Karpas-422 (cell line): Measurements from ENCODE around the gene ETNPPL. TPM values are rescaled to one million over a fixed set of nuclear protein-coding genes. Genes with fewer than 3 reads are reported as not detected.
"Not testable (repeated sequence)": the region's sequence is repeated elsewhere in the genome, so short reads cannot be mapped to it uniquely, and the experiment has no call there.

Experiments used
- DNase-seq: peaks from one replicate; pipeline ENCODE4 v3.0.0-alpha.2; 2015
- H2AFZ ChIP-seq: fragments of 200-600 bp; sonication (generic); 2 replicates; pipeline ENCODE4 v1.6.1; 2014; ENCODE audit warnings: antibody characterized with exemption, low read length, mixed read lengths
- H3K27ac ChIP-seq: fragments of 200-600 bp; sonication (generic); 2 replicates; pipeline ENCODE4 v1.5.1; 2014; ENCODE audit warnings: mild to moderate bottlenecking, low read length, moderate library complexity
- H3K27me3 ChIP-seq: fragments of 200-600 bp; sonication (generic); 2 replicates; pipeline ENCODE4 v1.6.1; 2014; ENCODE audit warnings: low read length, mixed read lengths
- H3K36me3 ChIP-seq: fragments of 200-600 bp; sonication (generic); 2 replicates; pipeline ENCODE4 v1.6.1; 2014; ENCODE audit warnings: low read length, mixed read lengths; ENCODE audit not compliant: insufficient read depth
- H3K4me1 ChIP-seq: fragments of 200-600 bp; sonication (generic); 2 replicates; pipeline ENCODE4 v1.6.1; 2014; ENCODE audit warnings: mild to moderate bottlenecking, low read length, mixed read lengths
- H3K4me2 ChIP-seq: fragments of 200-600 bp; sonication (generic); 2 replicates; pipeline ENCODE4 v1.6.1; 2014; ENCODE audit warnings: low read length, low read depth, mild to moderate bottlenecking; ENCODE audit not compliant: poor library complexity, severe bottlenecking
- H3K4me3 ChIP-seq: fragments of 200-600 bp; sonication (generic); 2 replicates; pipeline ENCODE4 v1.5.1; 2014; ENCODE audit warnings: mild to moderate bottlenecking, antibody characterized with exemption, low read length, mixed read lengths
- H3K79me2 ChIP-seq: fragments of 200-600 bp; sonication (generic); 2 replicates; pipeline ENCODE4 v1.6.1; 2014; ENCODE audit warnings: mild to moderate bottlenecking, low read length, mixed read lengths
- H3K9ac ChIP-seq: fragments of 200-600 bp; sonication (generic); 2 replicates; pipeline ENCODE4 v1.6.0; 2014; ENCODE audit warnings: low read length
- H3K9me2 ChIP-seq: fragments of 200-600 bp; sonication (generic), shearing (Covaris generic); replicated peaks from 2 replicates; pipeline ENCODE4 v1.6.0; 2014; ENCODE audit warnings: mild to moderate bottlenecking, low read length, moderate library complexity; ENCODE audit not compliant: insufficient read depth
- H3K9me3 ChIP-seq: fragments of 300-700, 200-600 bp; sonication (generic); 2 replicates; pipeline ENCODE4 v1.6.1; 2014; ENCODE audit warnings: low read length, mixed read lengths
- H4K20me1 ChIP-seq: fragments of 200-600 bp; sonication (generic); 2 replicates; pipeline ENCODE4 v1.6.1; 2014; ENCODE audit warnings: mild to moderate bottlenecking, antibody characterized with exemption, low read length, low read depth; ENCODE audit not compliant: insufficient read depth
- total RNA-seq: library from RNA; depleted of rRNA; stranded (reverse); fragments of >200 nt; shearing (Covaris generic); gene quantifications from 2 replicates; pipeline ENCODE4 v1.2.3, GENCODE V29; 2014; ENCODE audit warnings: low replicate concordance

The ETNPPL gene
- total RNA-seq, 1 experiment from 2014 or later = not detected

DNA sequence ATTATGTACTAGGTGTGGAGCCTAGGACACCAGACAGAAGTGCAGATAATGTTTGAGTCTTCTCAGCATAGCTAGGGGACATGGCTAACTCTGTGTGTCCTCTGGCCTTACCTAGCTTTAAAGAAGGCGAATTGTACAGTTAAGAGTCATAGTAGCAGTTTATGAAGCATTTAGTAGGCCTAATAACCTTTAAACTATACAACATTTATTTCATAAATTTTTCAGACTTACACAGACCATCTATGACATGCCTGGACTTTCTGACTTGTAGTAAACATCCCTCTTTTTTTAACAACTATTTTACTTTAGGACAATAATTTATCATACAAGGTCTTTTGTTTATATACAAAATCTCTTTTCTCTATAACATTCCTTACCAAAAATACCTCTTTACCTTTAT, 37.4 kb downstream of the ETNPPL start:
- Histone ChIP-seq H3K9ac (no peak overlapping the region), H3K79me2 (no peaks in the 10 kb centered on the region), H3K27me3 (0 out of 2 replicates have a peak, but pooled peaks cover 3% of the 10 kb centered on the region), H3K27ac (no peak overlapping the region), H3K9me3 (peaks cover 2% of the 10 kb centered on the region), H4K20me1 (no peaks in the 10 kb centered on the region), H3K4me1 (no peaks in the 10 kb centered on the region), H3K4me3 (no peak overlapping the region), H3K36me3 (no peaks in the 10 kb centered on the region), H3K9me2 (no peaks in the 10 kb centered on the region), H3K4me2 (no peak overlapping the region), H2AFZ (no peak overlapping the region)
- peak; percentile 43 for DNase-seq

DNA sequence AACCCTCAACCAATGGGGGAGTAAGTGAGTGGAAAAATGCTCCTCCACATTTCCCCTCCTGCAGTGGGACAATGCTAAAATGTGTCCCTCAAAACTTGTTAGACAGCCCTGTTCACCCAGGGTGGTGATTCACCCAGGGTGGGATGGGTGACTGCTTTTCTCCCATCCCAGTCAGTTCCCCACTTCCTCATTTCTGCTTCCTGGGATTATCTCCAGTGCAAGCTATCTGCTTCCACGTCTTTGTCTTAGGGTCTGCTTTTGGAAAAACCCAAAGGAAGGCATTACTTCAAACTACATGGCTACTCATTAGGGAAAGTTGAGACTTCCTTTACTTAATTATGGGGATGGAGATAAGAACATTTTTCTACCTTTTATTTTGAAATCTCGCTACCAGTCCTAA, 45.5 kb downstream of the ETNPPL start:
- Histone ChIP-seq H3K4me3 (no peak overlapping the region), H3K36me3 (no peaks in the 10 kb centered on the region), H3K9ac (no peak overlapping the region), H2AFZ (no peak overlapping the region), H4K20me1 (no peaks in the 10 kb centered on the region), H3K9me2 (no peaks in the 10 kb centered on the region), H3K27me3 (no peaks in the 10 kb centered on the region), H3K4me2 (no peak overlapping the region), H3K4me1 (no peaks in the 10 kb centered on the region), H3K27ac (no peak overlapping the region), H3K9me3 (no peaks in the 10 kb centered on the region), H3K79me2 (no peaks in the 10 kb centered on the region)
- peak; percentile 6 for DNase-seq

DNA sequence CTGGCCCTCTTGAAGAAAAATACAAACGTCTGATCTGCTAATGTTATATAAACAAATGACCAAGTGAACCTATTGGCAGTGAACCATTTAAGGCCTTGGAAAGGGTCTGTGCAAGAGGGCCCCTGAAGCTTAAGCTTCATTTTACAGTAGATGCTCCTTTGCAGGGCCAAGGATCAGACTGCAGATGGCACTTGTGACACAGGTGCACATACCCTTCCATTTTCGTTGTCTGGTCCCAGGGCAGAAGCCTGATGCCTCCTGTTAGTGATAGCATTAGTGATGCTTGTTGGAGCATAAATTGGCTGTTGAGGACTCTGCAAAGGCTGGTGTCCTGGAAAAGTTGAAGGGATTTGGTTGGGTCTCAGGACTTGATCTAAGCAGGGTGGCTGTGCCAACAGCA, 46.5 kb downstream of the ETNPPL start:
- Histone ChIP-seq H3K4me3 (no peak overlapping the region), H3K4me1 (no peaks in the 10 kb centered on the region), H3K9ac (no peak overlapping the region), H3K27ac (no peak overlapping the region), H2AFZ (no peak overlapping the region), H3K79me2 (no peaks in the 10 kb centered on the region), H3K9me2 (no peaks in the 10 kb centered on the region), H3K27me3 (no peaks in the 10 kb centered on the region), H3K36me3 (no peaks in the 10 kb centered on the region), H3K4me2 (no peak overlapping the region), H4K20me1 (no peaks in the 10 kb centered on the region), H3K9me3 (no peaks in the 10 kb centered on the region)
- peak; percentile 40 for DNase-seq

DNA sequence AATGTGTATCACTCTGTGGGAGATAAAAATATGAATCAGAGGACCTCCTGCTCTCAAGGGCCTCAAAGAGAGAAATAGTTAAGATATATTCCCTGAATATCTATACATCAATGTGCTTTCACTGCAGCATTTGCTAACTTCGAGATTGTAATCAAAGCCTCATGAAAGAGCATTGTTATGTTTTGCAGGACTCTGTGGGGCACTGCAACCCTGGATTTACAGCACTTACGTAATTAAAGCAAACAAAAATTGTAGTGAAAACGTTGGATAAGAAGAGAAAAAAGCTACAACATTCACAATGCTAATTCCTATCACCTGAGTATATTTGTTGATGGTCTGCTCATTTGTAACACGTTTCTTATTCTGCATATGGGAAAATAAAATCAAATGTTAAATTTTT, 48.0 kb downstream of the ETNPPL start:
- Histone ChIP-seq H4K20me1 (no peaks in the 10 kb centered on the region), H2AFZ (no peak overlapping the region), H3K4me3 (no peak overlapping the region), H3K79me2 (no peaks in the 10 kb centered on the region), H3K9ac (no peak overlapping the region), H3K9me3 (no peaks in the 10 kb centered on the region), H3K4me2 (no peak overlapping the region), H3K9me2 (no peaks in the 10 kb centered on the region), H3K27me3 (no peaks in the 10 kb centered on the region), H3K27ac (no peak overlapping the region), H3K36me3 (no peaks in the 10 kb centered on the region), H3K4me1 (no peaks in the 10 kb centered on the region)
- no peak for DNase-seq

DNA sequence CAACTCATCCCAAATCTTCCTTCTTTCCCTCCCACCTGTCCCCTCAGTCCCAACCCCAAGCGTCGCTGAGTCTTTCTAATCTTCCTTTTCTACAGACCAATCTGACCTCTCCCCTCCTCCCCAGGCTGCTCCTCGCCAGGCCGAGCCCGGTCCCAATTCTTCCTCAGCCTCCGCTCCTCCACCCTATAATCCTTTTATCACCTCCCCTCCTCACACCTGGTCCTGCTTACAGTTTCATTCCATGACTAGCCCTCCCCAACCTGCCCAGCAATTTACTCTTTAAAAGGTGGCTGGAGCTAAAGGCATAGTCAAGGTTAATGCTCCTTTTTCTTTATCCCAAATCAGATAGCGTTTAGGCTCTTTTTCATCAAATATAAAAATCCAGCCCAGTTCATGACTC, 52.3 kb downstream of the ETNPPL start:
- DNase-seq, H3K9ac ChIP-seq: not testable (repeated sequence)

DNA sequence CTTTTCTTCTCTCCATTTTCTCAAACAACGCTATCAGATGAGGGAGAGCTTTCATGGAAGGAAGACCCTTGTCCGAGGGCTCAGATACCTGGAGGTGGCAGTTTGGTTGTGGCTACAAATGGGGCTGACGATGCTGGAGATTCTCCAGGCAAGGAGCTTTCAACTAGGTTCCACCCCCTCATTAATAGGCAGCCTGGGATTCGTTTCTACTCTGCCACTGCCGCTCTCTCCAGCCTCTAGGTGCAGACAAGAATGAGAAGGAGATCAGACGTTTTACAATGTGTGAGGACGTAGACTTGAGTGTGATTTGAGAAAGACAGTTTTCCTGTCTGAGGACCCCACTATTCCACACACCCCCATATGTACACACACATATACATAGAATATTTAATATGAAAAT, 53.1 kb downstream of the ETNPPL start:
- no peaks in the 10 kb centered on the region for H3K27me3 ChIP-seq

More for the DNA sequence above, 52.3 kb downstream of the ETNPPL start:
- H3K27me3 ChIP-seq, H3K4me1 ChIP-seq, H3K9me3 ChIP-seq, H2AFZ ChIP-seq, H4K20me1 ChIP-seq, H3K27ac ChIP-seq, H3K4me3 ChIP-seq, H3K79me2 ChIP-seq, H3K36me3 ChIP-seq, H3K4me2 ChIP-seq, H3K9me2 ChIP-seq: not testable (repeated sequence)

DNA sequence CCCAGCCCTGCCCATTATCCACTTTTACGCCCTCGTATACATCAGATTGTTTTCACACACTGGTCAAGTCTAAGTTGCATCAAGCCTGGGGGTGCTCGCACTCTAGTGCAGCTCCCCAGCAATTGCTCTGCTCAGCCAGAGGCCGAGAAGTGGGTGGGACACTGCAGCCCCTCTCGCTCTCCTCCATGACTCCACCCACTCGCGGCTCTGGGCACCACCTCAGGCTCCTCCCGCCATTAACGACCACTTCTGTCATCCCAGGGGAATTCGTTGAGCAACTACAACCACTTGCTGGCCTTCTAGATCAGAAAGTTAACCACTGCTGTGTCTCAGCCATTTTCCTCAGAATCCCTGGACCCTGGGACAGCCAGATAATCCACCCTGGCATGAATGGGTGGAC, 53.6 kb downstream of the ETNPPL start:
- Histone ChIP-seq H3K4me3 (no peak overlapping the region), H3K36me3 (no peaks in the 10 kb centered on the region), H2AFZ (no peak overlapping the region), H3K4me1 (no peaks in the 10 kb centered on the region), H3K27ac (no peak overlapping the region), H3K9me3 (no peaks in the 10 kb centered on the region), H3K79me2 (no peaks in the 10 kb centered on the region), H3K9ac (no peak overlapping the region), H3K4me2 (no peak overlapping the region), H4K20me1 (no peaks in the 10 kb centered on the region), H3K27me3 (no peaks in the 10 kb centered on the region), H3K9me2 (no peaks in the 10 kb centered on the region)
- no peak for DNase-seq

More for the DNA sequence above, 53.1 kb downstream of the ETNPPL start:
- Histone ChIP-seq H3K4me3 (no peak overlapping the region), H3K4me1 (no peaks in the 10 kb centered on the region), H3K36me3 (no peaks in the 10 kb centered on the region), H3K27ac (no peak overlapping the region), H3K79me2 (no peaks in the 10 kb centered on the region), H3K9me3 (no peaks in the 10 kb centered on the region), H3K4me2 (no peak overlapping the region), H3K9me2 (no peaks in the 10 kb centered on the region), H4K20me1 (no peaks in the 10 kb centered on the region), H2AFZ (no peak overlapping the region), H3K9ac (no peak overlapping the region)
- DNase-seq = no peak

DNA sequence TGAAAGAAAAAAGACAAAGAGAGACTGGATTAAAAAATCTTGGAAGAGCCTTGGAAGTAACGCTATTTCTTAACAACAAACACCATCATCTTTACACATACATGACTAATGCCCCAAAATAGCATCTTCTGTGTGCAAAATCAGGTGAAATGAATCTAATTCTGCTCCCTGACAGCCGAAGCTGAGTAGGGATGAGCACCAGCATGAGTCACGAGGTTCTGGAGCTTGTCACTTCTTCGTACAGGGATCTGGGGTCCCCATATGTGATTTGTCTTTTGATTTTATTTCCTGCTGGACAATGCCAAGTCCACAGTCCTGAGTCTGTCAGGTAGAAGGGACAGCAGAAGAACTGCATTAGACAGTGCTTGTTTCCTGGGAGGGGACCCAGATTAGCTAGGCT, 56.6 kb downstream of the ETNPPL start:
- Histone ChIP-seq H3K9me3 (no peaks in the 10 kb centered on the region), H3K79me2 (no peaks in the 10 kb centered on the region), H4K20me1 (no peaks in the 10 kb centered on the region), H2AFZ (no peak overlapping the region), H3K4me3 (no peak overlapping the region), H3K9ac (no peak overlapping the region), H3K36me3 (no peaks in the 10 kb centered on the region), H3K27ac (no peak overlapping the region), H3K4me2 (no peak overlapping the region), H3K4me1 (no peaks in the 10 kb centered on the region), H3K27me3 (no peaks in the 10 kb centered on the region), H3K9me2 (no peaks in the 10 kb centered on the region)
- no peak for DNase-seq

DNA sequence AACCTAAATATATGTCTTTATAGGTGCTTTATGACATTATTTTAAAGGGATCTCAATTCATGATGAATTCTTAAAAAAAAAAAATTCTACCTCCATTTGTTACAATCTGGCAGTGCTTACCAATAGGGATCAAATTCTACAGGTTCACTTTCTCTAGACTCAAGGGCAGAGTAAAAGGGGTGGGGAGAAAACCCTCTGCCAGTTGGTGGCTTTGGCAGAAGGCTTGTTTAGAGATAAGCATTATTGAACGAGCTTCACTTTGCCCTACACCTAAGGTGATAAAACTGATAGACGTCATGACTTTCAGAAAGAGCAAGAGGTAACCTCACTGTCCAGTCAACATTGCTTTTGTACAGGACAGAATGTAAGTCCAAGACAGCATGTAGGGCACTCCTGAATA, 58.9 kb downstream of the ETNPPL start:
- Histone ChIP-seq H3K27ac (no peak overlapping the region), H3K4me3 (no peak overlapping the region), H3K4me2 (no peak overlapping the region), H3K79me2 (no peaks in the 10 kb centered on the region), H4K20me1 (no peaks in the 10 kb centered on the region), H2AFZ (no peak overlapping the region), H3K27me3 (no peaks in the 10 kb centered on the region), H3K9ac (no peak overlapping the region), H3K36me3 (no peaks in the 10 kb centered on the region), H3K9me2 (no peaks in the 10 kb centered on the region), H3K9me3 (no peaks in the 10 kb centered on the region), H3K4me1 (no peaks in the 10 kb centered on the region)
- DNase-seq = no peak
